Tibial nerve (tissue), 4 donors: ENCODE data around the gene AFAP1.

ENCODE experiments used
- EP300 ChIP-seq, 2 donors: sonication (generic); formaldehyde crosslinking; IDR thresholded peaks; one replicate each; pipeline ENCODE4 v1.6.1; 2017; ENCODE audit warnings: antibody characterized with exemption in 2 of 2, mild to moderate bottlenecking in 1 of 2
- POLR2A ChIP-seq, 2 donors: fragments of 450-650 bp; IDR thresholded peaks; one replicate each; pipeline ENCODE4 v1.6.1; 2017; ENCODE audit warnings: antibody characterized with exemption in 2 of 2, mild to moderate bottlenecking in 2 of 2, moderate library complexity in 2 of 2
- TF ChIP-seq, protein P1 (sequence below), 5 experiments: fragments of 200-600 bp in 3 of 5; fragments of 450-650 bp in 2 of 5; sonication (generic) in 3 of 5; IDR thresholded peaks; one replicate each; pipeline ENCODE4 v1.5.1; 2016 to 2019; ENCODE audit warnings: antibody characterized with exemption in 5 of 5, mild to moderate bottlenecking in 3 of 5, moderate library complexity in 2 of 5

DNA sequence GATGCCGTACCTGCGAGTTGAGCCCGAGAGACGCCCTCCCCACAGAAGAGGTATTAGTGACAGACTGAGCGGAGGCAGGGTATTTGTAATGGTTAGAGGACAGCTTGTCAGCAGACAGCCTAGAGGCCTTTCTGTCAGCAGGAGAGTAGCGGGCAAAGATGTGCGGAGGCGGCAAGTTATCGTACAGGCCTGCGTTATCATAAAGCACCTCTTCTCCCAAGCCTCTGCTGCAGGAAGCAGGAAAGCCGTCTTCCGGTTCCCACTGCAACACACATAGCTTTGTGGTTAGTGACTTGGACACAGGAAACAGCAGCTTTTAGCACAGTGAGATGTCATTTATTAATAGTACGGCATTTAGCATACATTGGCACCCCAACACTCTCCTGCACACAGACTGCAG, 158.3 kb downstream of the AFAP1 start:
- TF ChIP-seq, protein P1, sequence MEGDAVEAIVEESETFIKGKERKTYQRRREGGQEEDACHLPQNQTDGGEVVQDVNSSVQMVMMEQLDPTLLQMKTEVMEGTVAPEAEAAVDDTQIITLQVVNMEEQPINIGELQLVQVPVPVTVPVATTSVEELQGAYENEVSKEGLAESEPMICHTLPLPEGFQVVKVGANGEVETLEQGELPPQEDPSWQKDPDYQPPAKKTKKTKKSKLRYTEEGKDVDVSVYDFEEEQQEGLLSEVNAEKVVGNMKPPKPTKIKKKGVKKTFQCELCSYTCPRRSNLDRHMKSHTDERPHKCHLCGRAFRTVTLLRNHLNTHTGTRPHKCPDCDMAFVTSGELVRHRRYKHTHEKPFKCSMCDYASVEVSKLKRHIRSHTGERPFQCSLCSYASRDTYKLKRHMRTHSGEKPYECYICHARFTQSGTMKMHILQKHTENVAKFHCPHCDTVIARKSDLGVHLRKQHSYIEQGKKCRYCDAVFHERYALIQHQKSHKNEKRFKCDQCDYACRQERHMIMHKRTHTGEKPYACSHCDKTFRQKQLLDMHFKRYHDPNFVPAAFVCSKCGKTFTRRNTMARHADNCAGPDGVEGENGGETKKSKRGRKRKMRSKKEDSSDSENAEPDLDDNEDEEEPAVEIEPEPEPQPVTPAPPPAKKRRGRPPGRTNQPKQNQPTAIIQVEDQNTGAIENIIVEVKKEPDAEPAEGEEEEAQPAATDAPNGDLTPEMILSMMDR (IDR thresholded peaks at IDR 0.05), result no peak
- TF ChIP-seq POLR2A (IDR thresholded peaks at IDR 0.05) (no peak), EP300 (IDR thresholded peaks at IDR 0.05) (no peak)
